22Rv1 (cell line): ENCODE results near the gene DLEC1.

ENCODE experiments used
- ZFX ChIP-seq: fragments of 450-650 bp; IDR thresholded peaks from 2 replicates; pipeline ENCODE4 v1.6.1; 2017; ENCODE audit warnings: antibody characterized with exemption, borderline replicate concordance
- TF ChIP-seq, protein P1 (sequence below): fragments of 450-650 bp; IDR thresholded peaks from 2 replicates; pipeline ENCODE4 v1.5.1; 2017; ENCODE audit warnings: mild to moderate bottlenecking

DNA sequence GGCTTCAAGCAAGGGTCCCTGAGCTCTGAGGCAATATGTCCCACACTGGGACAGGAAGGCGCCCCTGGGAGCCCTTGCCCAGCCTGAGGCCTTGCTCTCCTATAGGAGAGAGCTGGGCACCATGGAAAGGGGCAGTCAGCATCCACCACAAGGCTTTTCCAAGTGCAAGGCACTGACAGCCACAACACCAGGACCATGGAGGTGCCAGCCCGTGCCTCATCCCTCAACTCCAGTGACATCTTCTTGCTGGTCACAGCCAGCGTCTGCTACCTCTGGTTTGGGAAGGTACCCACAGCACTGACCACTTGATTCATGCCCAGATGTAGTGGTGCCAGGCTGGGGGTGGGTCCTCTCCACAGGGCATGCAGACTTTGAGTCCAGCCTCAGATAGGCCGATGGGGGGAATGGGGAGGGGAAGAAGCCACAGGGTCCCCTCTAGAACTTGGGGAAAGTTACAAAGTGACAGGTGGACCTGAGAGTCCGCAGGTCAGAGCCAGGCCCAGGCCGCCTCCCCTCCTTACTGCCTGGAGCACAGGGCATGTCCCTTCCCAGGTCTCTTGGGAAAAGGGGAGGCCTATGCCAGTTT lies 36.6 kb upstream of the DLEC1 start:
- TF ChIP-seq ZFX: no peak
- TF ChIP-seq, protein P1, sequence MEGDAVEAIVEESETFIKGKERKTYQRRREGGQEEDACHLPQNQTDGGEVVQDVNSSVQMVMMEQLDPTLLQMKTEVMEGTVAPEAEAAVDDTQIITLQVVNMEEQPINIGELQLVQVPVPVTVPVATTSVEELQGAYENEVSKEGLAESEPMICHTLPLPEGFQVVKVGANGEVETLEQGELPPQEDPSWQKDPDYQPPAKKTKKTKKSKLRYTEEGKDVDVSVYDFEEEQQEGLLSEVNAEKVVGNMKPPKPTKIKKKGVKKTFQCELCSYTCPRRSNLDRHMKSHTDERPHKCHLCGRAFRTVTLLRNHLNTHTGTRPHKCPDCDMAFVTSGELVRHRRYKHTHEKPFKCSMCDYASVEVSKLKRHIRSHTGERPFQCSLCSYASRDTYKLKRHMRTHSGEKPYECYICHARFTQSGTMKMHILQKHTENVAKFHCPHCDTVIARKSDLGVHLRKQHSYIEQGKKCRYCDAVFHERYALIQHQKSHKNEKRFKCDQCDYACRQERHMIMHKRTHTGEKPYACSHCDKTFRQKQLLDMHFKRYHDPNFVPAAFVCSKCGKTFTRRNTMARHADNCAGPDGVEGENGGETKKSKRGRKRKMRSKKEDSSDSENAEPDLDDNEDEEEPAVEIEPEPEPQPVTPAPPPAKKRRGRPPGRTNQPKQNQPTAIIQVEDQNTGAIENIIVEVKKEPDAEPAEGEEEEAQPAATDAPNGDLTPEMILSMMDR: no peak
